Measurements from ENCODE around the gene FOXB2.
"Not testable (repeated sequence)": the region's sequence is repeated elsewhere in the genome, so short reads cannot be mapped to it uniquely, and the experiment has no call there.

The FOXB2 gene

DNA sequence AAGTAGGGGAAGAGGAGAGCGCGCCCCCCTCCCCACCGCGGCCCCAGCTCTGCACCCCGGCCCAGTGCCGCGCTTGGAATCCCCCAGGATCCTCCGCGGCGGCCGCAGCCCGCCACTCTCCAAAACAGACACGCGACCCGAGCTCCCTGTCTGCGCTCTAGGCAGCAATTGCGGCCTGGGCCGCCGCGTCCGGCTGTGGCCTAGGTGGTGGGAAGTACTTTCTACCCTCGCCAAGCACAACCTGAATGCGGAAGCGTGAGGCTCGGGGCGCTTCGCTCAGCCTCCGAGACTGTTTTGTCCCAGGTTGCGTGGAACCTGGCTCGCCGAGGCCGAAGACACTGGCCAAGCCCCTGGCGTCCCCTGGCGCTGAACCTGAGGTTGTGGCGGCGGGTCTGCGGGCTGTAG, 3.3 kb upstream of the FOXB2 start:
- DNase-seq (ENCODE audit: low read depth in 2 of 3, low spot score in 2 of 3) = no peak

DNA sequence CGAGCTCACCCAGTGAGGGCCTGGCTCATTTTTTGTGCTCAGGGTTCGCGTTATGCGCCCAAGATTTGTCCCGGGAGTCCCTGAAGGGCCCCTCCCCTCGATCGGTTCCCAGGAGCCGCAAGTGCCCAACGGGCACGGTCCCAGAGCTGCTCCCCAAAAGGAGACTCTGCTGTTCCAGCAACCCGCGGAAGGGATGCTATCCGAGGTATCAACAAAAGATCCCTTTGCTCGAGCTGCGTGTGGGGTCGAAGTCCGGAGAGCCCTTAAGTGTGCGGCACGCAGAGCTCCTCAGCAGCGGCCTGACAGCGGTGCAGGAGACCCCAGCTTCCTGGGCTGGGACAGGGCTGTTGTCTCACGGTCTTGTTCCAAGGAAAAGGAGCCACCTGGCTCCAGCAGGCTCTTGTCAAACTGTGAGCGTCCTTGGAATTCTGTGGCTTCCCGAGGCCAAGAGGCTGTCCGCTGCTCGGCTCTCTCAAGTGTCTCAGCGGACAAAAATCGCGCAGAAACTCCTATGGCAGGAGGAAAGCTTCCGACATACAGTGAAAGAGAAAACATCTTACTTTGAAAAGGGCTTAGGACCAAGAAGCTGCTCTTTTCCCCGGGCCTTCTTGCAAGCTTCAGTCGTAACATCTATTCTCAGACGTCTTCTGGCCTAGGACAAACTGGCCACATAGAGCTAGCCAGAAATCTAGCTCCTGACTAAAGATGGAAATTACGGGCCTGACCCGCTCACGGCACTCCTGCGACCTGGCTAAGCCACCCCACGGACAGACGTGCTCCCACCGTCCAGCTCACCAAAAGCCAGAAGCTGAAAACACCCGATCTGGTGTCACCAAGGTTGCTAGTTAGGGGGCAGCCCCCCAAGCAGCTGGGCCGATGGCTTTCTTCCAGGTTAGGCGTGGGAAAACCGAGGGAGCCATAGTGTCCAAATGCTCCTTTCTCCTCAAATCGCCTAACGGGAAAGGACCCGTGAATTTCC, 2.6 kb upstream of the FOXB2 start:
- no peak for DNase-seq (ENCODE audit: low read depth in 2 of 3, low spot score in 2 of 3)

DNA sequence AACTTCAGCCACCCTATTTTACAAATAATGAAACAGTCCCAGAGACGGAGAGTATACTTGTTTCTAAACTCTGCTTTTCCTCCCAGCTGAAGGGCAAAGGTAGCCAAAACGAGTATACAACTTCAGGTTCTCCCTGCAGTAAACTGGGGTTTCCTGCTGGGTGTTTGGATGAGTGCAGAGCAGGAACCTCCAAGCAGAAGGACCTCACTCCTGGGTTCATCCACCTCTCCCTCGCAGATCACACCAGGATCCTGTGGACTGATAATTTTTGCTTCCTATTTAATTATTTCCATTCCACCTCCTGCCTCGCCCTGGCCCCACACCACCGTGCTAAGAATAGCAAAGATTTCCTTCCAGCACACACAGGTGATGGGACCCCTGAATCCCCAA, 2.0 kb upstream of the FOXB2 start:
- DNase-seq (ENCODE audit: low read depth in 2 of 3, low spot score in 2 of 3) = no peak

DNA sequence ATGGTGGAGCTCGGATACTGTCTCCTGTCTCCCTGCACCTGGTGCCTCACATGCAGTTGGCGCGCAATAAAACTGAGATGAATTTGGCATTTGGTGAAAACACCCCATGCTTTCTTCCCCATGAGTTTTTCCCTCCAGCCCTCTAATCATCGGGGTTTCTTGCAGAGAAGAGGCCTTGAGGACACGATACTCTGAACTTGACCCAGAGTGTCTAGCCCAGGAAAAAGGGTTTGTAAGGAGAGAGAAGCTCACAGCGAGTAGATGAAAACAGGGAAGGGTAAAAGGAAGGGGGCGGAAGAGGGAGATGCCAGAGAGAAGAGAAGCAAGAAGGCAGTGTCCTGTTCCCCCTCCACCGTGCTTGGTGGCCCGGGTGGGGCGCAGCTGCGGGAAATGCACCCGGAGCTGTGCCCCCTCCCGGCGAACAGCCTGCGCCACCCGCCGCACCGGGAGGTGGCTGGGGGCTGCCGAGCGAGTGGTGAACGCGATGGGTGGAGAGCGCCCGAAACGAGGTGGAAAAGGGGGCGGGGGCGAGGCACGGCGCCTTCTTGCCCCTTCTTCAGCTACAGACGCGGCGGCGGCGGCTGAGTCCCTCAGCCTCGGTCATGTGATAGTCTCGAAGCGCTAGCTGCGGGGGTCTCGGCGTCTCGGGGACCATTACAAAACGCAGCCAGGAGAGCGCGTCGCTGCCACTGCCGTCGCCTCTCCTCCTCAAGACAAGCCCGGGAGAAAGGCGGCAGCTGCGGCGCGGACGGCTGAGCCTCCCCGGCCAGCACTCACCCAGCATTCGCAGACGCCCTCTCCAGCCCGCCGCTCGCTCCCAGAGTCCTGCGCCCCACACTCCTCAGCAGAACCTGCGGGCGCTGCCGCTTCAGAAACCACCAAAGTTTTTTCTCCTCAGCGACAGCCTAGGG, 1.1 kb upstream of the FOXB2 start:
- no peak for DNase-seq (ENCODE audit: low read depth in 2 of 3, low spot score in 2 of 3)

DNA sequence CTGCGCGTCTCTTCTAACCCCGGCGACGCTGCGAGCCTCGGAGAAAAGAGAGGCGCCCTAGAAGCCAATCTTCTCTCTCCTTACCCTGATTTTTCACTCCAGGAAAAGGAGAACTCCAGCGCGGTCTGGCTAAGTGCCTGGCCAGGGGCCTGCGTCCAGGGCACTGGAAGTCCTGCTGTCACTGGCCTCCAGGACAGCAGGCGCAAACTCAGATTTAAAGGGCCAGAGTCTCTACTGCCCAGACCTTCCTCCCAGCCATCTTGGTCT, 553 bp upstream of the FOXB2 start:
- DNase-seq (ENCODE audit: low read depth in 2 of 3, low spot score in 2 of 3) = no peak

DNA sequence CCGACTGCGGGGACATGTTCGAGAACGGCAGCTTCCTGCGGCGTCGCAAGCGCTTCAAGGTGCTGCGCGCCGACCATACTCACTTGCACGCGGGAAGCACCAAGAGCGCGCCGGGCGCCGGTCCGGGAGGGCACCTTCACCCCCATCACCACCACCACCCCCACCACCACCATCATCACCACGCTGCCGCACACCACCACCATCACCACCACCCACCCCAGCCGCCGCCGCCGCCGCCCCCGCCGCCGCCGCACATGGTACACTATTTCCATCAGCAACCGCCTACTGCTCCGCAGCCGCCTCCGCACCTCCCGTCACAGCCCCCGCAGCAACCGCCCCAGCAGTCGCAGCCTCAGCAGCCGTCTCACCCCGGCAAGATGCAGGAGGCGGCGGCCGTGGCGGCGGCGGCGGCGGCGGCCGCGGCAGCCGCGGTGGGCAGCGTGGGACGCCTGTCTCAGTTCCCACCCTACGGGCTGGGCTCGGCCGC, 514 bp downstream of the FOXB2 start:
- no peak for DNase-seq (ENCODE audit: low read depth in 2 of 3, low spot score in 2 of 3)

DNA sequence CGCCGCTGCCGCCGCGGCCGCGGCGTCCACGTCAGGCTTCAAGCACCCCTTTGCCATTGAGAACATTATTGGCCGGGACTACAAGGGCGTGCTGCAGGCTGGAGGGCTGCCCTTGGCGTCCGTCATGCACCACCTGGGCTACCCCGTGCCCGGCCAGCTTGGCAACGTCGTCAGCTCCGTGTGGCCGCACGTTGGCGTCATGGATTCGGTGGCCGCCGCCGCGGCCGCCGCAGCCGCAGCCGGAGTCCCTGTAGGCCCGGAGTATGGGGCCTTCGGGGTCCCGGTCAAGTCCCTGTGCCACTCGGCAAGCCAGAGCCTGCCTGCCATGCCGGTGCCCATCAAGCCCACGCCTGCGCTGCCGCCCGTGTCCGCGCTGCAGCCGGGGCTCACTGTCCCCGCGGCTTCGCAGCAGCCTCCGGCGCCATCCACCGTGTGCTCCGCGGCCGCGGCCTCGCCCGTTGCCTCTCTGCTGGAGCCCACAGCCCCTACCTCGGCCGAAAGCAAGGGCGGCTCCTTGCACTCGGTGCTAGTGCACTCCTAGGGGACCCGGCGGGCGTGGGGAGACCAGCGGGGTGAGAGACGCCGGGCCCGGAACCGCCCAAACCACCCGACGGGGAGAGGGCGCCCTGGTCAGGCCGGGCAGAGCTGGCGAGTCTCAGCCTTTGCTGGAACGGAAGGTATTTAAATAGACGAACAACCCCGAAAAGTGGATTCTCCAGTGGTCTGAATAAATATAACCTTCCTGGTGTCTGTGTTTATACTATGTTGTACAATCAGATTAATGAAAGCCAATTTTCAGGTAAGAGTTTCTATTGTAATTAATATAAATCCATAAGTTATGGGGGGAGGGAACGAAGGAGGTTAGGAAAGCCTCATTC, 1.2 kb downstream of the FOXB2 start:
- DNase-seq (ENCODE audit: low read depth in 2 of 3, low spot score in 2 of 3) = no peak

DNA sequence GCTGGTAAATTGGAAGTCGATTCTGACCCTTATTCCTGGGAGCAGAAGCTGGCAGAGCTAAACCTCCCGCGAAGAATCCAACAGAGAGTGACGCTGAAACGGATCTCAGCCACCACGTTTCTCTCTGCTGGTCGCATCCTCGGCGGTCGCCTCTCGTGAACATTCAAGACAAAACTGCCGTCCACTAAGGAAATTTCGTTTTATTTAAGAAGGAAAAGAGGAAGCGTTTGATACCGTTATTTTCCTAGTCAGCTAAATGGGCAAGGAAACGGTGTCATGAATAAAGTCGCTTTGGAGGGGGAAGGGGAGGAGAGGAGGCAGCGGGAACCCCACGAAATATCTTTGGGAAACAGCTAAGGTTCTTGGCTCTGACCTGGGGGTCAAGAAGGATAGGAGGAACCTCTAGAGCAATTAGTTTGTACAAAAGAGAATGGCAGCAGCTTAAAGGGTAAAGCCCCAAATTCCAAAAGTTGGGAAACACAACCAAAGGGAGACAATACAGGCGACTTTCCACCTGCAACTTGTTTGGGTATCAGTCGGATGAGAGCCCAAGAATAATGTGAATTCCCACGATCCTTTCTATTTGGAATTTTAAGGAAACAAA, 1.9 kb downstream of the FOXB2 start:
- no peak for DNase-seq (ENCODE audit: low read depth in 2 of 3, low spot score in 2 of 3)

DNA sequence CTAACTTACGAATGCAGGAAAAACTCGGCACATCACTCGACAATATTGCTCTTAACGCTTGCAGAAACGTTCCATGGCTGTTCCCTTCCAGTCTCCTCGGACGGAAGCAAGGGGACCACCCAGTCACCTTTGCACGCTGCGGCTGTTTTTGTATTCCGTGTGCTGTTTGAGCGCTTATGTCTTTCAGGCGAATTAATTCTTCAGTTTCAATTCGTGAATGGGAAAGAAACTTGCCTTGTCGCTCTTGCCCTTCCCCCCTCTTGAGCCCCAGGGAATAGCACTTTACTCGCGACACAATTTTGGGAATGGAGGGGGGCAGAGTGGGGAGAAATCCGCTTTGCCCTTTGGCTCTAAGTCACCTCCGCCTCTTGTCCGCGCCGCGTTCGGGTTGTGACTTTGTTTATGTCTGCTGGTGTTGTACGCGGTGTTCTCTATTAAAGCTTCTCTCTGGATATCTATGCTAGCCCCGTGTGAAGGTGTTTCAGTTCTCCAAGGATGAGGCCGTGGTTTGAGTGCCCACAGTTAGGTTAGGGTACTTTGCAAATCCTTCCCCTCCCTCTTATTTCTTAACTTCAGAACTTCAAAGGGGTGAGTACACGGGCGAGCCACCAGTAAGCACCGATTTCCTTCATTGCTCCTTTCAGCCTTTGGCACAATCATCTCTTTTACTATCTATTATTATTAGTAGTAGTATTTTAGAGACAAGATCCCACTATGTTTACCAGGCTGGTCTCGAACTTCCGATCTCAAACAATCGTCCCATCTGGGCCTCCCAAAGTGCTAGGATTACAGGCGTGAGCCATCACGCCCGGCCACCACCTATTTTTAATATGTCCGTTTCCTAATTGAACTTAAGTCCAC, 2.7 kb downstream of the FOXB2 start:
- DNase-seq (ENCODE audit: low read depth in 2 of 3, low spot score in 2 of 3) = no peak

DNA sequence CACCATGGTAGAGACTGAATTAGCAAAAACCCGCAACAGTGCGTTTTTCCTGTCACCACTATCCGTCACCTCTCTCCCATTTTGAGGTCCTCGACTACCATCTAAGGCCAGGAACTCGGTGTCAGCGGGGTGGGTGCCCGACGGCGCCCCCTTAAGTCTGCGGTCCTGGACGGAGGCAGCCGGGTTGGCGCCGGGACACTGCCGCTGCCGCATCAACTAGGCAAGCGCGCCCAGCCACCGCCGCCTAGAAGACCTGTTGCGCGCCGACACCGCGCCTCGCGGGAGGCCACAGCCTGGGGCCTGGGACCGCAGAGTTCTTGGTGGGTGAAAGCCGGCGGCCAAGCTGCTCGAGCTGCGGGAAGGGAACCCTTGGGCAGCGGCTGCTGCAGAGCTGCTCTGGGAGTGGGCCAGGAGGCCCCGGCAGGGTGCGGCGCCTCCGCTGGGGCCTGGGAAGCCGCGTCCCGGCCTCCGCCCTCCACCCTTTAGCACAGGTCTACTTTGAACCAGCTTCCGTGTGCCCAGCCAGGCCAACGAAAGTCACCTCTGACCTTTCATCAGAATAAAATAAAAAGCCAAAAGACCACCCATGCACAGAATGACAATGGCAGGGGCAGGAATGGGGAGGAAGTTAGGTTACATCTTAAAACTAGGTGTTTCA, 3.5 kb downstream of the FOXB2 start:
- no peak for DNase-seq (ENCODE audit: low read depth in 2 of 3, low spot score in 2 of 3)

DNA sequence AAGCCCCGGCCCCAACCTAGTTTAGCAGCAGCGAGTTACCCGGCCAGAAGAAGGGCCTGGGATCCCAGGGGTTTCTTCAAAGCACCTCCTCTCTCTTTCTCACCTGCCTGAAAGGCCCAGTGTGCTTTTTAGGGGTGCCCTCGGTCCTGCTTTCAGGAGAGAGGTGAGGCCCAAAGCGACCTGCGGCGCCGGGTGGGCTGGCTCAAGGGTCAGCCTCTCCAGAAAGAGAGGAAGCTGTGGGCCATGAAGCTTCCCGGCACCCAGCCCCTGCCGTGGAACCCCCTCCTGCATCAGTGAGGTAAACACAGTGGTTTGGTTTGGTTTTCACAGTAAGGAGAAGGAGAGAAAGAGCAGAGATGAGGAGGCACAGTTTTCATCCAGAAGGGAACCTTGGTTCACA, 4.3 kb downstream of the FOXB2 start:
- no peak for DNase-seq (ENCODE audit: low read depth in 2 of 3, low spot score in 2 of 3)

DNA sequence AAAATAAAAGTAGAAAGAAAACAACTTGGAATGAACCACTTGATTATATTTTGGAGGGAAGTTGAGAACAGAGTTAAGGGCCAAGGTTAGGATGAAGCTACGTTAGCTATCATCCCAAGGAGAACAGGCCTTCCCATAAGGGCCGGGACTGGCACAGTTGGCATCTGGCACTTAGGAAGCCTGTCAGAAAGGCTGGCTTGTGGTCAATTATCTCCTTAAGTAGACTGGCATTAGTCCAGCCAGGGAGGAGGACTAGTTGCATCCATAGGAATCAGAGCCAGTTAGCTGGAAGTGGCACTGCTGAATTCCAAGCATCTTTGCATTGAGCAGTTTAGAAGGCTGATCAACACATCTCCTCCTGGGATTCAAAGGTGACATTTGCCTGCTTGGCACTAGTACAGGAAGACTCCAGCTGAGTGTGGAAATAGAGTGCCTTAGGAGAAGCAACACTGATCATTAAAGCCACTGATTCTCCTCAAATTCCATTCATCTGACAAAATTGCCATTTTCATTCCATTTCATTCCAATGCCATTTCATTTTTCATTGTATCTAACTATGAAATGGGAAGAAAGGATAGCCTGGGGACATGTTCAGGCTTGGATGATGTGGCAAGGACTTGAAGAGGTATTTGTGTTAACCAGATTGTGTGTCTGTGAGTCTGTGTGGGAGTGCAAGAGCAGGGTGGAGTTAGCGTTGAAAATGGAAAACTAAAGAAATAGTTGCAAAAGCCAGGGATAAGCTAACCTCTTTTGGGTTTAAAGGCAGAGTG, 5.5 kb downstream of the FOXB2 start:
- no peak for DNase-seq (ENCODE audit: low read depth in 2 of 3, low spot score in 2 of 3)

DNA sequence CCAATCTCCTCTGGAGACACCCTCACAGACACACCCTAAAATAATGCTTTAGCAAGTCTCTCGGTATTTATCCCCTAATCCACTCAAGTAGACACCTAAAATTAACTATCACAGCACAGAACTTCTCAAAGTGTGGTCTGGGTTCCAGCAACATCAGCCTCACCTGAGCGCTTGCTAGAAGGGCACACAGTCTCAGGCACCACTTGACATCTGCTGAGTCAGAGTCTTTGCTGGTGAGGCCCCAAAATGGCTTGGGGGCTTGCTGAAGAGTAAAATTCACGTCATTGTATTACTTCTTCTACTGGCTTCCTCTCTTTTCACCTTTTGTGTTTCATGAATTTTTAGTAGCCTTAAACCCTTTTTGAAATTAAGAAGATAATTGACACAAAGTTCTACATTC, 9.0 kb downstream of the FOXB2 start:
- no peak for DNase-seq (ENCODE audit: low read depth in 2 of 3, low spot score in 2 of 3)

DNA sequence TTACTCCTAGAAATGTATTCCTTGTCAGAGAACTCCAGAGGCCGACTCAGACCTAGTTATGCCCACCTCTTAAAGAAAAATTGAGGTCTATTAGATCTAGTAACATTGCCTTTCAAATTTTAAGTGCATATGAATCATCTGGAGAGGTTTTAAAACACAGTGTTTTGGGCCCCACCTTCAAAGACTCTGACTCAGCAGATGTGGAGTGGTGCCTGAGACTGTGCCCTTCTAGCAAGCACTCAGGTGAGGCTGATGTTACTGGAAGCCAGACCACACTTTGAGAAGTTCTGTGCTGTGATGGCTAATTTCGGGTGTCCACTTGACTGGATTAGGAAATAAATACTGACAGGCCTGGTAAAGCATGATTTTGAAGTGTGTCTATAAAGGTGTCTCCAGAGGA, 10.6 kb downstream of the FOXB2 start:
- no peak for DNase-seq (ENCODE audit: low read depth in 2 of 3, low spot score in 2 of 3)

DNA sequence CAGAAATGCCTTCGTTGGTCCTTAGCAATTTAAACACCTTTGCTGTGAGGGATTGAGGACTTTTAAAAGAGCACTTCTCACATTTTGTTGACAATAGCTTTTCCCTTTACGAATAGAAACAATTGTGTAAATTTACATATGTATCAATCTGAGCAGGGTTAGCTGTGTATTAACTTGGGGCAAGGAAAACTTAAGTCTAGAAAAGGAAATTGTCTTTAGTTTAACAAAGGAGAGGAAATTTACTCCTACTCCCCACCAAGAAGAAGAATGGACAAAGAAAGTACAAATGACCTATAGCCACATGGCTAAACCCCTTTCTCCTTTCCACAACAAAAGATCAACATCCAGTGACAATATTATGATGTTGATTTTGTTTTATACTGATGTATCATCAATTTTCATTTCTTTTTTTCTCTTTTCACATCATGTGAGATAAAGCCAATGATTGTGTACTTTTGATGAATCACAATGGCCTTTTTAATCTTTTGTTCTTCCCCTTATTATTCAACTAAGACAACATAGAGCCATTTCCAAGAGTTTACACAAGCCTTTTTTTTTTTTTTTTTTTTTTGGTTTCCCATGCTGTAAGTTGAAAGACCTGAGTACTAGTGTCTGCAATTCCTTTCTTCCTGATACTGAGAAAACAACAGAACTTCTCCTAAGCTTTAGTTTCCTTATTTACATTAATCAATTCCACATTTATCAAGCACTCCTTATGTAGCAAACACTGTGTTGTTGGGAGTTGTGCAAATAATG, 19.0 kb downstream of the FOXB2 start:
- no peak for DNase-seq (ENCODE audit: low read depth in 2 of 3, low spot score in 2 of 3)

DNA sequence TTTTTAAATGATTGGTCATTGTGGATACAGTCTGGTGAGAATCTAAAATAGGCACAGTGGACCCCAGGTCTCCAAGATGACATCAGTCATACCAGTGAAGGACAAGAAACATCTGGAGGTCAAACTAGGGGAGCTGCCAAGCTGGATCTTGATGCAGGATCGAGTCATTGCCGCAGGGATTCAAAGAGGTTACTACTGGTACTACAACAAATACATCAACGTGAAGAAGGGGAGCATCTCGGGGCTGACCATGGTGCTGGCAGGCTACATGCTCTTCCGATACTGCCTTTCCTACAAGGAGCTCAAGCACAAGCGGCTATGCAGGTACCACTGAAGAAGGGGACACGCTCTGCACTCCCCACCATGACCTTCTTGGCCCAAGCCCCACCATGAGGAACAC, 20.9 kb downstream of the FOXB2 start:
- DNase-seq (ENCODE audit: low read depth in 2 of 3, low spot score in 2 of 3) = no peak

DNA sequence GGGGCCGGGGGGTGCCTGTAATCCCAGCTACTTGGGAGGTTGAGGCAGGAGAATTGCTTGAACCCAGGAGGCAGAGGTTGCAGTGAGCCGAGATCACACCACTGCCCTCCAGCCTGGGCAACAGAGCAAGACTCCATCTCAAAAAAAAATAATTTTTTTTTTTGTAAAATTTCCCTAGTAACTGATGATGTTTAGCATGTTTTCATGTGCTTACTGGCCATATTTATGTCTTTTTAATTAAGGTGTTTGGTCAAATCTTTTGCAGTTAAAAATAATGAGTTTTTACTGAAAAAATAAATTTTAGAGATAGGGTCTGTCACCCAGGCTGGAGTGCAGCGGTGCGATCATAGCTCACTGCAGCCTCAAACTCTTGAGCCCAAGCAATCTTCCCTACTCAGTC, 24.3 kb downstream of the FOXB2 start:
- DNase-seq (ENCODE audit: low read depth in 2 of 3, low spot score in 2 of 3) = not testable (repeated sequence)

DNA sequence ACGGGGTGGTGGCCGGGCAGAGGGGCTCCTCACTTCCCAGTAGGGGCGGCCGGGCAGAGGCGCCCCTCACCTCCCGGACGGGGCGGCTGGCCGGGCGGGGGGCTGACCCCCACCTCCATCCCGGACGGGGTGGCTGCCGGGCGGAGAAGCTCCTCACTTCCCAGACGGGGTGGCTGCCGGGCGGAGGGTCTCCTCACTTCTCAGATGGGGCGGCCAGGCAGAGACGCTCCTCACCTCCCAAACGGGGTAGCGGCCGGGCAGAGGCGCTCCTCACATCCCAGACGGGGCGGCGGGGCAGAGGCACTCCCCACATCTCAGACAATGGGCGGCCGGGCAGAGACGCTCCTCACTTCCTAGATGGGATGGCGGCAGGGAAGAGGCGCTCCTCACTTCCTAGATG, 41.2 kb downstream of the FOXB2 start:
- not testable (repeated sequence) for DNase-seq (ENCODE audit: low read depth in 2 of 3, low spot score in 2 of 3)

All from activated CD8-positive, alpha-beta memory T cell treated with anti-CD3 and anti-CD28 coated beads for 48 hours (primary cell).